Neutrophil (primary cell): ENCODE data around the gene PSAT1.
A peak's percentile ranks its signal among the peaks of the same experiment; 100 is the strongest.

Experiments used
- H3K27ac ChIP-seq: fragments of 200-600 bp; sonication (generic); 2 replicates; pipeline ENCODE4 v1.5.1; 2016; ENCODE audit warnings: mild to moderate bottlenecking, moderate library complexity
- H3K27me3 ChIP-seq: fragments of 200-600 bp; sonication (generic); 2 replicates; pipeline ENCODE4 v1.6.0; 2016; ENCODE audit warnings: mild to moderate bottlenecking
- H3K36me3 ChIP-seq: fragments of 200-600 bp; sonication (generic); 2 replicates; pipeline ENCODE4 v1.5.1; 2017
- H3K4me1 ChIP-seq, 2 experiments: fragments of 200-600 bp in 1 of 2; sonication (generic) in 1 of 2; 1 replicate in 1 of 2; 2 replicates in 1 of 2; pipeline versions ENCODE4 v1.5.1 to v1.6.1; 2013 to 2016; ENCODE audit warnings: low read depth in 1 of 2, low read length in 1 of 2, mild to moderate bottlenecking in 1 of 2, moderate library complexity in 1 of 2; ENCODE audit not compliant: control insufficient read depth in 1 of 2, insufficient read depth in 1 of 2
- H3K4me3 ChIP-seq, 2 experiments: fragments of 200-600 bp in 1 of 2; sonication (generic) in 1 of 2; 1 replicate in 1 of 2; 2 replicates in 1 of 2; pipeline ENCODE4 v1.5.1; 2013 to 2016; ENCODE audit warnings: low read depth in 1 of 2, low read length in 1 of 2, mild to moderate bottlenecking in 1 of 2, moderate library complexity in 1 of 2
- H3K9me3 ChIP-seq: fragments of 200-600 bp; sonication (generic); 2 replicates; pipeline ENCODE4 v1.5.1; 2016
- CTCF ChIP-seq: fragments of 200-600 bp; sonication (generic); IDR thresholded peaks from 2 replicates; pipeline ENCODE4 v1.5.1; 2016; ENCODE audit warnings: antibody characterized with exemption

The PSAT1 gene

GRCh38 chr9:78296893-78297671 is at the start of gene PSAT1:
TSS of gene PSAT1 (plus strand) at chr9:78297125. CDS start at chr9:78297211, 86 bp downstream.
- Histone ChIP-seq H3K4me1 (peaks cover 24 to 27% of the 10 kb centered on the region in 2 experiments), H3K36me3 (no peaks in the 10 kb centered on the region), H3K27ac (no peak within 1 kb of the TSS), H3K4me3 (peak within 1 kb of the TSS; percentile 65 to 74), H3K9me3 (no peaks in the 10 kb centered on the region), H3K27me3 (peaks cover 44% of the 10 kb centered on the region)
- no peak for TF ChIP-seq CTCF

GRCh38 chr9:78248635-78249034 is 48.3 kb upstream of the PSAT1 start:
- peak overlapping the region; percentile 28 for H3K27ac ChIP-seq
- H3K9me3 ChIP-seq = no peaks in the 10 kb centered on the region
- peaks cover 0 to 4% of the 10 kb centered on the region in 2 experiments for H3K4me1 ChIP-seq
- H3K36me3 ChIP-seq = peaks cover 33% of the 10 kb centered on the region
- TF ChIP-seq CTCF = no peak
- no peaks in the 10 kb centered on the region for H3K27me3 ChIP-seq
- H3K4me3 ChIP-seq = no peak overlapping the region

- H3K36me3 ChIP-seq = peaks cover 31% of the 10 kb centered on the region
- peaks cover 0 to 4% of the 10 kb centered on the region in 2 experiments for H3K4me1 ChIP-seq
- H3K27ac ChIP-seq = no peak overlapping the region
- no peak overlapping the region for H3K4me3 ChIP-seq
- H3K9me3 ChIP-seq = no peaks in the 10 kb centered on the region
- H3K27me3 ChIP-seq = no peaks in the 10 kb centered on the region
- TF ChIP-seq CTCF = no peak
Observed at GRCh38 chr9:78249542-78249941, 47.4 kb upstream of the PSAT1 start.

- no peak overlapping the region for H3K4me3 ChIP-seq
- H3K36me3 ChIP-seq = peaks cover 29% of the 10 kb centered on the region
- TF ChIP-seq CTCF = no peak
- H3K4me1 ChIP-seq = peaks cover 0 to 4% of the 10 kb centered on the region in 2 experiments
- no peaks in the 10 kb centered on the region for H3K9me3 ChIP-seq
- no peaks in the 10 kb centered on the region for H3K27me3 ChIP-seq
- no peak overlapping the region for H3K27ac ChIP-seq
Observed at GRCh38 chr9:78252616-78253015, 44.3 kb upstream of the PSAT1 start.

- Histone ChIP-seq H3K9me3 (no peaks in the 10 kb centered on the region), H3K4me1 (peaks cover 2 to 4% of the 10 kb centered on the region in 2 experiments), H3K36me3 (peaks cover 29% of the 10 kb centered on the region), H3K4me3 (no peak overlapping the region), H3K27ac (no peak overlapping the region), H3K27me3 (no peaks in the 10 kb centered on the region)
- TF ChIP-seq CTCF = no peak
Observed at GRCh38 chr9:78253285-78253684, 43.6 kb upstream of the PSAT1 start.
